Endothelial cell (in vitro differentiated cells): Measurements from ENCODE around the gene SLC35A3. TPM values are rescaled to one million over a fixed set of nuclear protein-coding genes. Genes with fewer than 3 reads are reported as not detected.

Experiments
- DNase-seq: peaks from one replicate; pipeline ENCODE4 v3.0.0; 2021; ENCODE audit warnings: low spot score
- H3K27ac Mint-ChIP-seq: one replicate; pipeline ENCODE4 v1.8.0; 2021; ENCODE audit warnings: mixed read lengths, inconsistent platforms; ENCODE audit not compliant: unreplicated experiment
- H3K27me3 Mint-ChIP-seq: one replicate; pipeline ENCODE4 v1.8.0; 2021; ENCODE audit warnings: mild to moderate bottlenecking, moderate library complexity, mixed read lengths, inconsistent platforms; ENCODE audit not compliant: unreplicated experiment
- H3K36me3 Mint-ChIP-seq: one replicate; pipeline ENCODE4 v1.8.0; 2021; ENCODE audit warnings: mild to moderate bottlenecking, low read depth, mixed read lengths, inconsistent platforms; ENCODE audit not compliant: unreplicated experiment
- H3K4me1 Mint-ChIP-seq: one replicate; pipeline ENCODE4 v1.8.0; 2021; ENCODE audit warnings: mild to moderate bottlenecking, mixed read lengths, inconsistent platforms; ENCODE audit not compliant: unreplicated experiment
- H3K4me3 Mint-ChIP-seq: one replicate; pipeline ENCODE4 v1.8.0; 2021; ENCODE audit warnings: mild to moderate bottlenecking, mixed read lengths, inconsistent platforms; ENCODE audit not compliant: unreplicated experiment
- H3K9me3 Mint-ChIP-seq: one replicate; pipeline ENCODE4 v1.8.0; 2021; ENCODE audit warnings: mixed read lengths, inconsistent platforms; ENCODE audit not compliant: unreplicated experiment
- CTCF ChIP-seq: fragments of 200-600 bp; sonication (generic); IDR thresholded peaks from one replicate; pipeline ENCODE4 v1.5.0; 2021; ENCODE audit warnings: antibody characterized with exemption; ENCODE audit not compliant: unreplicated experiment
- total RNA-seq: library from RNA; stranded (reverse); fragmentation: NEBNext Ultra II Directional; extraction: Animal tissue kit (Norgen Biotek cat#: 25700); gene quantifications from one replicate; pipeline ENCODE4 v1.2.1, GENCODE V29; 2021; ENCODE audit not compliant: unreplicated experiment

SLC35A3 gene
- total RNA-seq, 1 donor from 2014 or later, result 19.0 TPM

DNA sequence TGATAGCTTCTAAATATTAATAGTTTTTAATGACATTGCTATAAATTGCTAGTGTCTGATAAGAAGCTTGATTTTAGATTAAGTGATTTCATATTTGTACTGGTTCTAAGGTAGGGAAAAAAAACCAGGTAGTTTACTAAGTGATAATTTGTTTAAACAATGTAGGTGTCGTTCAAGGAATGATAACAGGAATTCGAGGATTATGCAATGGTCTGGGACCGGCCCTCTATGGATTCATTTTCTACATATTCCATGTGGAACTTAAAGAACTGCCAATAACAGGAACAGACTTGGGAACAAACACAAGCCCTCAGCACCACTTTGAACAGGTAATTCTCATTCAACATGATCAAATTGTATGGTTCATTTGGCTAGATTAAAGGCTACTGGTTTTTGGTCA lies 110.5 kb downstream of the SLC35A3 start:
- no peak for TF ChIP-seq CTCF
- Mint-ChIP-seq H3K27me3 (no peaks in the 10 kb centered on the region), H3K9me3 (no peaks in the 10 kb centered on the region), H3K36me3 (peaks cover 12% of the 10 kb centered on the region), H3K4me3 (no peak overlapping the region), H3K4me1 (no peaks in the 10 kb centered on the region), H3K27ac (no peak overlapping the region)
- DNase-seq, result no peak

Other genes starting within 250 kb of the SLC35A3 start
- 4.1 TPM for gene FRRS1, start 203.4 kb upstream of the SLC35A3 start, total RNA-seq
- 26.7 TPM for gene AGL, start 119.6 kb upstream of the SLC35A3 start, total RNA-seq
- 6.1 TPM for gene SASS6, start 162.9 kb downstream of the SLC35A3 start, total RNA-seq
- gene TRMT13, start 163.2 kb downstream of the SLC35A3 start, total RNA-seq, result 10.5 TPM
- gene LRRC39, start 208.3 kb downstream of the SLC35A3 start, total RNA-seq, result 0.64 TPM